Type B pancreatic cell (in vitro differentiated cells): ENCODE data around the gene SLC2A4RG. TPM values are rescaled to one million over a fixed set of nuclear protein-coding genes. Genes with fewer than 3 reads are reported as not detected.

Source experiments
- DNase-seq: peaks from one replicate; pipeline ENCODE4 v3.0.0; 2021; ENCODE audit warnings: mixed read lengths; ENCODE audit not compliant: unreplicated experiment; ENCODE audit errors: extremely low spot score
- H3K27ac Mint-ChIP-seq: 2 replicates; pipeline ENCODE4 v1.8.0; 2021; ENCODE audit warnings: mild to moderate bottlenecking, mixed read lengths
- H3K27me3 Mint-ChIP-seq: 2 replicates; pipeline ENCODE4 v1.8.0; 2021; ENCODE audit warnings: mixed read lengths
- H3K36me3 Mint-ChIP-seq: 2 replicates; pipeline ENCODE4 v1.8.0; 2021; ENCODE audit warnings: mixed read lengths
- H3K4me1 Mint-ChIP-seq: one replicate; pipeline ENCODE4 v1.8.0; 2021; ENCODE audit warnings: mixed read lengths; ENCODE audit not compliant: unreplicated experiment
- H3K4me3 Mint-ChIP-seq: 2 replicates; pipeline ENCODE4 v1.8.0; 2021; ENCODE audit warnings: mild to moderate bottlenecking, mixed read lengths
- H3K9me3 Mint-ChIP-seq: 2 replicates; pipeline ENCODE4 v1.8.0; 2021; ENCODE audit warnings: mixed read lengths
- total RNA-seq: library from RNA; stranded (reverse); gene quantifications from 2 replicates; pipeline ENCODE4 v1.2.1, GENCODE V29; 2021; ENCODE audit warnings: low replicate concordance
- TF ChIP-seq, protein P1 (sequence below): fragments of 200-600 bp; sonication (generic); conservative IDR thresholded peaks from 2 replicates; pipeline ENCODE4 v1.5.0; 2021; ENCODE audit warnings: antibody characterized with exemption, mild to moderate bottlenecking

The SLC2A4RG gene
- total RNA-seq, 1 donor from 2014 or later = 75.6 TPM

DNA sequence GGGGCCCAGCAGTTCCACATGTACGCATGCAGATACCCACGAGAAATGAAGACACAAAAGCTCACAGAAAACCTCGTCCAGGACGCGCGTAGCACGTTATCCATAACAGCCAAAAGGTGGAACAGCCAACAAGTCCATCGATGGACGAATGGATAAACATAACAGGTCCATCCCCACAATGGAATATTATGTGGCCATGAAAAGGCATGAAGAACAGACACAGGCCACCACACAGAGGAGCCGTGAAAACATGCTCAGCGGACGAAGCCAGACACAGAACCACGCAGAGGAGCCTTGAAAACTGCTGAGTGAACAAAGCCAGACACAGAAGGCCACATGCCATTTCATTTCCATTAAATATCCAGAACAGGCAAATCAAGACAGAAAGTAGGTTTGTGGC lies 38.0 kb downstream of the SLC2A4RG start:
- DNase-seq = no peak
- TF ChIP-seq, protein P1, sequence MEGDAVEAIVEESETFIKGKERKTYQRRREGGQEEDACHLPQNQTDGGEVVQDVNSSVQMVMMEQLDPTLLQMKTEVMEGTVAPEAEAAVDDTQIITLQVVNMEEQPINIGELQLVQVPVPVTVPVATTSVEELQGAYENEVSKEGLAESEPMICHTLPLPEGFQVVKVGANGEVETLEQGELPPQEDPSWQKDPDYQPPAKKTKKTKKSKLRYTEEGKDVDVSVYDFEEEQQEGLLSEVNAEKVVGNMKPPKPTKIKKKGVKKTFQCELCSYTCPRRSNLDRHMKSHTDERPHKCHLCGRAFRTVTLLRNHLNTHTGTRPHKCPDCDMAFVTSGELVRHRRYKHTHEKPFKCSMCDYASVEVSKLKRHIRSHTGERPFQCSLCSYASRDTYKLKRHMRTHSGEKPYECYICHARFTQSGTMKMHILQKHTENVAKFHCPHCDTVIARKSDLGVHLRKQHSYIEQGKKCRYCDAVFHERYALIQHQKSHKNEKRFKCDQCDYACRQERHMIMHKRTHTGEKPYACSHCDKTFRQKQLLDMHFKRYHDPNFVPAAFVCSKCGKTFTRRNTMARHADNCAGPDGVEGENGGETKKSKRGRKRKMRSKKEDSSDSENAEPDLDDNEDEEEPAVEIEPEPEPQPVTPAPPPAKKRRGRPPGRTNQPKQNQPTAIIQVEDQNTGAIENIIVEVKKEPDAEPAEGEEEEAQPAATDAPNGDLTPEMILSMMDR = no peak
- peaks cover 13% of the 10 kb centered on the region for H3K4me1 Mint-ChIP-seq
- no peak overlapping the region for H3K27ac Mint-ChIP-seq
- no peak overlapping the region for H3K4me3 Mint-ChIP-seq
- peaks cover 3% of the 10 kb centered on the region for H3K36me3 Mint-ChIP-seq
- no peaks in the 10 kb centered on the region for H3K9me3 Mint-ChIP-seq
- H3K27me3 Mint-ChIP-seq = no peaks in the 10 kb centered on the region

- Mint-ChIP-seq H3K9me3 (no peaks in the 10 kb centered on the region), H3K27me3 (no peaks in the 10 kb centered on the region), H3K4me1 (peaks cover 13% of the 10 kb centered on the region), H3K27ac (no peak overlapping the region), H3K36me3 (peaks cover 3% of the 10 kb centered on the region), H3K4me3 (no peak overlapping the region)
- TF ChIP-seq, protein P1 = no peak
- no peak for DNase-seq
Measured at GRCh38 chr20:63778034-63778752, 38.6 kb downstream of the SLC2A4RG start.

DNA sequence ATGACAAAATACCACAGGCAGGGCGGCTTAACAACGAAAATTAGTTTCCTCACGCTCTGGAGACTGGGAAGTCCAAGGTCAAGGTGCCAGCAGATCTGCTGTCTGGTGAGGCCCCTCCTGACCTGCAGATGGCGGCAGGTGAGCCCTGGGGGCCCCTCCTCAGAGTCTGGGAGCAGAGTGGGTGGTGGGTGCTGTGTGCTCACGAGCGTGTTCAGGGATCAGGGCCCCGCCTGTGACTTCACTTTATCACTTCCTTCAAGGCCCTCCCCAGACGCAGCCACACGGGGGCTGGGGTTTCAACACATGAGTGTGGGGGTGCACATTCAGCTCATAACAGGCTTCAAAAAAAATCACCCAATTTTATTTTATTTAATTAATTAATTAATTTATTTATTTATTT lies 39.3 kb downstream of the SLC2A4RG start:
- no peaks in the 10 kb centered on the region for H3K9me3 Mint-ChIP-seq
- peaks cover 3% of the 10 kb centered on the region for H3K36me3 Mint-ChIP-seq
- no peak for DNase-seq
- TF ChIP-seq, protein P1 = no peak
- no peaks in the 10 kb centered on the region for H3K27me3 Mint-ChIP-seq
- H3K4me1 Mint-ChIP-seq = peaks cover 13% of the 10 kb centered on the region
- no peak overlapping the region for H3K4me3 Mint-ChIP-seq
- H3K27ac Mint-ChIP-seq = no peak overlapping the region

DNA sequence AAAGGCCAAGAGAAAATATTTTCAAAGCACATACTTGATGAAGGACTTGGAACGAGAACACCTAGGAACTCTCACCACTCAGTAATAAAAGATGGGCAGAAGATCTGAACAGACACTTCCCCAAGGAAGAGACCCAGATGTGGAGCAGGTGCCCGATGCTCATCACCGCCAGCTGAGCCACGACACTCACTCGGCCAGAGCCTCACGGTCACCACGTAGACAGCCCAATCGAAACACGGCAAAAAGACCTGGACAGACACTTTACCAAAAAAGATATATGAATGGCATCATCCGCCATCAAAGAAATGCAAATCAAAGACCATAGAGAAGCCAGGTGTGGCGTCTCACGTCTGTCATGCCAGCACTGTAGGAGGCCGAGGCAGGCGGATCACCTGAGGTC lies 41.6 kb downstream of the SLC2A4RG start:
- peaks cover 10% of the 10 kb centered on the region for H3K4me1 Mint-ChIP-seq

GRCh38 chr20:63782051-63782471 lies 42.5 kb downstream of the SLC2A4RG start:
- H3K4me3 Mint-ChIP-seq = no peak overlapping the region
- H3K27ac Mint-ChIP-seq = no peak overlapping the region
- H3K36me3 Mint-ChIP-seq = no peaks in the 10 kb centered on the region
- TF ChIP-seq, protein P1 = no peak
- H3K27me3 Mint-ChIP-seq = no peaks in the 10 kb centered on the region
- DNase-seq = no peak
- H3K9me3 Mint-ChIP-seq = no peaks in the 10 kb centered on the region
- peaks cover 10% of the 10 kb centered on the region for H3K4me1 Mint-ChIP-seq

More for the DNA sequence above, 41.6 kb downstream of the SLC2A4RG start:
- Mint-ChIP-seq H3K27ac (no peak overlapping the region), H3K9me3 (no peaks in the 10 kb centered on the region), H3K36me3 (no peaks in the 10 kb centered on the region), H3K27me3 (no peaks in the 10 kb centered on the region), H3K4me3 (no peak overlapping the region)
- TF ChIP-seq, protein P1 = no peak
- DNase-seq = no peak
